Effector CD4-positive, alpha-beta T cell (primary cell): ENCODE data around the gene CDY2B. TPM values are rescaled to one million over a fixed set of nuclear protein-coding genes. Genes with fewer than 3 reads are reported as not detected.
"Not testable (repeated sequence)": the region's sequence is repeated elsewhere in the genome, so short reads cannot be mapped to it uniquely, and the experiment has no call there.

Experiments used
- DNase-seq: peaks from one replicate; pipeline ENCODE4 v3.0.0-alpha.2; 2020
- total RNA-seq: gene quantifications from one replicate; lab custom pipeline; 2026; lab: John Stamatoyannopoulos, UW

Gene CDY2B
- total RNA-seq: not detected

- DNase-seq: not testable (repeated sequence)
Measured at GRCh38 chrY:17880120-17880519, at the start of gene CDY2B. Gene CDY2B, minus strand, starts transcription at chrY:17880220. Its CDS starts 328 bp downstream, at chrY:17879892.

DNA sequence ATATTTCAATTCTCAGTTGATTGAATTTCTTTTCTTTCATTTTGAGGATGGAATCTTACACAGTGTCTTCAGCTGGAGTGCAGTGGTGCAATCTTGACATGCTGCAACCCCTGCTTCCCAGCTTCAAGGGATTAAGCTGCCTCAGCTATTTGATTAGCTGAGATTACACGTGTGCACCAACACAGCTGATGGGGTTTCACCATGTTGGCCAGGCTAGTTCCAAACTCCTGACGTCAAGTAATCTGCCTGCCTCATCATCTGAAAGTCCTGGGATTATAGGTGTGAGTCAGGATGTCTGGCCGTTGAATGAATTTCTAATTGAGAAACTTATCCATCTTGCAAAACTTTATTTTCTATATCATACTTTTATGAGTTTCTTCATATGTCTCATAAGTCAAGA, 28.0 kb upstream of the CDY2B start:
- DNase-seq: not testable (repeated sequence)

DNA sequence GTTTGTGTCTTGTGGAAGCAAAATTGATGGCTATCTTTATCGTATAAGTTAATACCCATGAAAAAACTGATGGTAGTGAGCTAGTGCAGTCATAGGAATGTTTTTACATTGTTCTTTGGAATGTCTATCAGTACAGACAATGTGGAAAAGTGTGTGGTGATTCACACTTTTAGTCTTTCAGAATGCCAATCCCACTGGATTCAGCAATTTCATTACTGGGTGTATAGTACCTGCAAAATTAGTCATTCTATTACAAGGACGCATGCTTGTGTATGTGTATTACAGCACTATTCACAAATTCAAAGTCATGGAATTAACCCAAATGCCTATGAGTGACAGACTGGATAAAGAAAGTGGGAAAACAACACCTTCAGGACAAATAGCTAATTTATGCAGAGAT, 27.3 kb upstream of the CDY2B start:
- DNase-seq: not testable (repeated sequence)

DNA sequence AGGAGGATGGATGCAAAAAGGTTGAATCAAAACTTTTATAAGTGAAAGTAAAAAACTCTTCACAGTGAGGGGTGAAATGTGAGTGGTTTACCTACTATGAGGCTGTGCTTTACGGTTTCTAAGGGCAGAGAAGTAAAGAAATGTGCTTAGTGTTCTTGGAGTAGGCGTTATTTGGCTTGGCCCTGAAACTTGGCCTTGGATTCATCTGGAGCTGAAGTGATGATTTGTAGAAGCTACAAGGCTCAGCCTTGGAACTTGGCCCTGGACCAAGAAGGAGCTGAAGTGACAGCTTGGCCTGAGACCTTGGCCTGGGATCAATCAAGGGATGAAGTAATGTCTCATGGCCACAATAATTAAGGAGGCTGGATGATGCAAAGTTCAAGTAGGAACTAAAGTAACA, 1.7 kb upstream of the CDY2B start:
- not testable (repeated sequence) for DNase-seq

- not testable (repeated sequence) for DNase-seq
Measured at GRCh38 chrY:17876767-17877166, 3.3 kb downstream of the CDY2B start.

DNA sequence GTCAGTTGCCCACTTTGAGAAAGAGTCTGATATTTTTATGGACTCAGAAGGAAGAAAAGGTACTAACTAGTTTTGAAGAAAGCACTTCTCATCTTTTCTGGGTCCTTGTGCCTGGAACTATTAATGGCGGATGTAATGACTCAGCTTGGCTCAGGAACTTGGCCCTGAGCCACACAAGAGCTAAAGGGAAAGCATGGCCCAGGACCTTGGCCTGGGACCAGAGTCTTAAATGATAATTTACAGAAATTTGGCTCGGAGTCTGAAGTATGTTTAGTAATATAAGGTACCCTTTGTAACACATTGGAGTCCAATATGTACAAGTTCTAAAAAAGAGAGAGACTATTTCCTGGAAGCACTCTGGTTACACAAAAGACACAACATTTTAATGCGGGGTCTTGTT, 4.6 kb downstream of the CDY2B start:
- DNase-seq: not testable (repeated sequence)

DNA sequence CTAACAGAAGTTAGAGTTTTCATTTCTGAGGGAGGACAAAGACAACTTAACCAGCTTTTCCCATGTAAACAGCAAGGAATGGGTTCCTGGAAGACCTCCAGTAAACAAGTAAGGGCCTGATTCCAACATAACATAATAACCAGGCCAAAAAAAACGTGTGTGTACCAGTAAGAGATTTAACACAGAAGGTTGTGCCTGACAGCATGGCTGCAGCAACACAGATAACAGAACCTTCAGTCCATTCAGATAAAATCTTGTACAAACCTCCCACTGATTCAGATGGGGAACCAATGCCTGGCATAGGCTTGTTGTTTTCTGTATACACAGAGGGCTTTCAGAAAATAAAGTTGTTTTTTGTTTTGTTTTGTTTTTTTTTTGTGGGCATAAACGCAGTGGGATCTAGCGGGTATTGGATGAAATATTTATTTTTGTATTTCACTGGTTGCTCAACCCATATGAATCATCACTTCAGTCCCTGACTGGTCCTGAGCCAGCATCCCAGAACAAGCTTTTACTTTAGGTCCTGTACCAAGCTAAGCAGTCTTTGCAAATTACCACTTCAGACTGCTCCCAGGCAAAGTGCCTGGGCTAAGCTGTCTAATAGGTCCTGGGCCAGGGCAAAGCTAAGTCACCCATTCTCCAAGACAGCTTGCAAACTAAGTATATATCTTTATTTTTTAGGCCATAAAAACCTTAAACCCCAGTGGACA, 8.7 kb downstream of the CDY2B start:
- not testable (repeated sequence) for DNase-seq

DNA sequence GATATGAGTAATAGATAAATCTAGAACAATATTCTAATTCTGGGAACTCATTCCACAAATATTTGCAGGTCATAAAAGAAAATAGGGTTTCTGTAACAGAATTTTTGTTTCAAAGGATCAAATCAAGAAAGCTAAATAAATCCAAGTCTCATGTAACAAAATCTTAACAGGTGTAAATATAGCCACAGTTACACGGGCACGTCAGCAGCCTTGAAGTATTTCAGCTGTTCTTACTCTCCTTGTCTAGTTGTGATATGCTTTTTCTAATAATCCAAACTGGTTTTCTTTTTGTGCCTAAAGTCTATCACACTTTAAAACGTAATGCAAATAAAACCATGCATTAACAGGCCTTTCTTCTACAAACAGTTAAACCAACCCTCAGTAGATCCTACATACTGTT, 9.3 kb downstream of the CDY2B start:
- DNase-seq: not testable (repeated sequence)

GRCh38 chrY:17867850-17868249, 12.2 kb downstream of the CDY2B start:
- not testable (repeated sequence) for DNase-seq

- DNase-seq: not testable (repeated sequence)
Measured at GRCh38 chrY:17860634-17861033, 19.4 kb downstream of the CDY2B start.

- DNase-seq: not testable (repeated sequence)
Measured at GRCh38 chrY:17856963-17857848, 22.8 kb downstream of the CDY2B start.

GRCh38 chrY:17856508-17856907, 23.5 kb downstream of the CDY2B start:
- DNase-seq: not testable (repeated sequence)

GRCh38 chrY:17849131-17849530, 30.9 kb downstream of the CDY2B start:
- DNase-seq: not testable (repeated sequence)

- not testable (repeated sequence) for DNase-seq
Measured at GRCh38 chrY:17832149-17832548, 47.9 kb downstream of the CDY2B start.
